ENCODE results near the gene EPHB3. TPM values are rescaled to one million over a fixed set of nuclear protein-coding genes. Genes with fewer than 3 reads are reported as not detected.

The EPHB3 gene
- total and polyA plus RNA-seq, 3 donors from 2014 or later, result 2.0 to 2.6 (median 2.3) TPM

- no peak overlapping the region for H3K4me3 ChIP-seq
- intact Hi-C loops (cut with DNase I; ENCODE audit: low total_unique reads), result no loop called here
- no peaks in the 10 kb centered on the region for H3K4me1 ChIP-seq
- no peaks in the 10 kb centered on the region for H3K27me3 ChIP-seq
- 49 to 58% methylated on average over 8 of the region's 8 CpGs for WGBS, 2 donors
- no peak for DNase-seq
- H3K36me3 ChIP-seq (ENCODE audit: low read depth, missing control alignments), result no peaks in the 10 kb centered on the region
- H3K9me3 ChIP-seq, result no peaks in the 10 kb centered on the region
- H3K27ac ChIP-seq, result no peak overlapping the region
- TF ChIP-seq CTCF (IDR thresholded peaks at IDR 0.05) (no peak), POLR2A (IDR thresholded peaks at IDR 0.05) (no peak)
These were observed 29.8 kb upstream of the EPHB3 start for GRCh38 chr3:184531626-184532280.

GRCh38 chr3:184532940-184533732, 28.4 kb upstream of the EPHB3 start:
- intact Hi-C loops (cut with DNase I; ENCODE audit: low total_unique reads), result no loop called here
- WGBS, 2 donors, result 77 to 80% methylated on average over 8 of the region's 8 CpGs
- H3K36me3 ChIP-seq (ENCODE audit: low read depth, missing control alignments), result no peaks in the 10 kb centered on the region
- no peaks in the 10 kb centered on the region for H3K27me3 ChIP-seq
- H3K9me3 ChIP-seq, result no peaks in the 10 kb centered on the region
- H3K4me3 ChIP-seq, result no peak overlapping the region
- TF ChIP-seq POLR2A (IDR thresholded peaks at IDR 0.05) (no peak), CTCF (IDR thresholded peaks at IDR 0.05) (no peak)
- H3K4me1 ChIP-seq, result no peaks in the 10 kb centered on the region
- DNase-seq, result no peak
- H3K27ac ChIP-seq, result no peak overlapping the region

GRCh38 chr3:184537885-184538665, 23.5 kb upstream of the EPHB3 start:
- H3K27ac ChIP-seq, result no peak overlapping the region

More at GRCh38 chr3:184537885-184538665, 23.5 kb upstream of the EPHB3 start:
- H3K36me3 ChIP-seq (ENCODE audit: low read depth, missing control alignments), result no peaks in the 10 kb centered on the region
- H3K27me3 ChIP-seq, result no peaks in the 10 kb centered on the region
- no peak overlapping the region for H3K4me3 ChIP-seq
- TF ChIP-seq POLR2A (IDR thresholded peaks at IDR 0.05), result no peak
- no peak for TF ChIP-seq CTCF (IDR thresholded peaks at IDR 0.05)
- intact Hi-C loops (cut with DNase I; ENCODE audit: low total_unique reads), result no loop called here
- H3K4me1 ChIP-seq, result no peaks in the 10 kb centered on the region
- WGBS, 2 donors, result 60 to 62% methylated on average over 8 of the region's 8 CpGs
- H3K9me3 ChIP-seq, result no peaks in the 10 kb centered on the region
- DNase-seq, result no peak
